ENCODE data around the gene SDHAF3. TPM values are rescaled to one million over a fixed set of nuclear protein-coding genes. Genes with fewer than 3 reads are reported as not detected.

Gene SDHAF3
- total RNA-seq, 2 donors from 2014 or later, result 22.3 to 30.7 TPM

DNA sequence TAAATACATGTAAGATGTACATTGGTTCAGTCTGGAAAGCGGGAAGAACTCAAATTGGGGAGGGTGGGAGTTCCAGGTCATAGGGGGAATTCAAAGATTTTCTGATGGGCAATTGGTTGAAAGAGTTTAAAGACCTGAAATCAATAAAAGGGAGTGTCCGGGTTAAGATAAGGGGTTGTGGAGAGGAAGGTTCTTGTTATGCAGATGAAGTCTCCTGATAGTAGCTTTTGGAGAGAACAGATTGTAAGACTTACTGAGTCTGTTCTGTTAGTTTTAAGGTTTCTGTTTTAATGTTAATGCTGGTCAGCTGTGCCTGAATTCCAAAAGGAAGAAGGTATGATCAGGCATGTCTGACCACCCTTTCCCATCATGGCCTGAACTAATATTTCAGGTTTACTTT is 48.8 kb downstream of the SDHAF3 start:
- H3K27me3 ChIP-seq, result no peaks in the 10 kb centered on the region
- TF ChIP-seq, protein P1, sequence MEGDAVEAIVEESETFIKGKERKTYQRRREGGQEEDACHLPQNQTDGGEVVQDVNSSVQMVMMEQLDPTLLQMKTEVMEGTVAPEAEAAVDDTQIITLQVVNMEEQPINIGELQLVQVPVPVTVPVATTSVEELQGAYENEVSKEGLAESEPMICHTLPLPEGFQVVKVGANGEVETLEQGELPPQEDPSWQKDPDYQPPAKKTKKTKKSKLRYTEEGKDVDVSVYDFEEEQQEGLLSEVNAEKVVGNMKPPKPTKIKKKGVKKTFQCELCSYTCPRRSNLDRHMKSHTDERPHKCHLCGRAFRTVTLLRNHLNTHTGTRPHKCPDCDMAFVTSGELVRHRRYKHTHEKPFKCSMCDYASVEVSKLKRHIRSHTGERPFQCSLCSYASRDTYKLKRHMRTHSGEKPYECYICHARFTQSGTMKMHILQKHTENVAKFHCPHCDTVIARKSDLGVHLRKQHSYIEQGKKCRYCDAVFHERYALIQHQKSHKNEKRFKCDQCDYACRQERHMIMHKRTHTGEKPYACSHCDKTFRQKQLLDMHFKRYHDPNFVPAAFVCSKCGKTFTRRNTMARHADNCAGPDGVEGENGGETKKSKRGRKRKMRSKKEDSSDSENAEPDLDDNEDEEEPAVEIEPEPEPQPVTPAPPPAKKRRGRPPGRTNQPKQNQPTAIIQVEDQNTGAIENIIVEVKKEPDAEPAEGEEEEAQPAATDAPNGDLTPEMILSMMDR (IDR thresholded peaks at IDR 0.05), result no peak
- no peak for TF ChIP-seq POLR2A (IDR thresholded peaks at IDR 0.05)
- 65 to 80% methylated on average over 2 of the region's 2 CpGs for WGBS, 2 donors
- no peak for DNase-seq
- intact Hi-C loops (cut with DNase I), result no loop called here
- no peak for ATAC-seq
- H3K4me3 ChIP-seq, result no peak overlapping the region
- no peaks in the 10 kb centered on the region for H3K9me3 ChIP-seq
- H3K27ac ChIP-seq, result no peak overlapping the region
- no peaks in the 10 kb centered on the region for H3K36me3 ChIP-seq (replicated peaks in 1 of 2; ENCODE audit: insufficient read depth in 1 of 2, low read depth in 2 of 2)
- H3K4me1 ChIP-seq, result peaks cover 5% of the 10 kb centered on the region

DNA sequence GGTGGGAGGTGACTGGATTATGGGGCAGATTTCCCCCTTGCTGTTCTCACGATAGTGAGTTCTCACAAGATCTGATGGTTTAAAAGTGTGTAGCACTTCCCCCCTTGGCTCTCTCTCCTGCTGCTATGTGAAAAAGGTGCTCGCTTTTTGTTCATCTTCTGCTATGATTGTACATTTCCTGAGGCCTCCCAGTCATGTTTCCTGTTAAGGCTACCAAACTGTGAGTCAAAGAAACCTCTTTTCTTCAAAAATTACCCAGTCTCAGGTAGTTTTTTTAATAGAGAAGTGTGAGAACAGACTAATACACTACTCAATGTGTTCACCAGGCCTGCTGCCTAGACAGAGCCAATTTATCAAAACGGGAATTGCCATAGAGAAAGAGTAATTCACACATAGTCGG is 49.7 kb downstream of the SDHAF3 start:
- H3K4me1 ChIP-seq, result peaks cover 5% of the 10 kb centered on the region
- H3K4me3 ChIP-seq, result no peak overlapping the region
- whole genome bisulfite sequencing, 2 donors, result 80 to 82% methylated on average over 4 of the region's 4 CpGs
- no peaks in the 10 kb centered on the region for H3K27me3 ChIP-seq
- intact Hi-C loops (cut with DNase I), result no loop called here
- no peak overlapping the region for H3K27ac ChIP-seq
- DNase-seq (no peak), ATAC-seq (no peak)
- no peaks in the 10 kb centered on the region for H3K9me3 ChIP-seq
- H3K36me3 ChIP-seq (replicated peaks in 1 of 2; ENCODE audit: insufficient read depth in 1 of 2, low read depth in 2 of 2), result no peaks in the 10 kb centered on the region
- TF ChIP-seq, protein P1 (IDR thresholded peaks at IDR 0.05), result no peak
- no peak for TF ChIP-seq POLR2A (IDR thresholded peaks at IDR 0.05)

DNA sequence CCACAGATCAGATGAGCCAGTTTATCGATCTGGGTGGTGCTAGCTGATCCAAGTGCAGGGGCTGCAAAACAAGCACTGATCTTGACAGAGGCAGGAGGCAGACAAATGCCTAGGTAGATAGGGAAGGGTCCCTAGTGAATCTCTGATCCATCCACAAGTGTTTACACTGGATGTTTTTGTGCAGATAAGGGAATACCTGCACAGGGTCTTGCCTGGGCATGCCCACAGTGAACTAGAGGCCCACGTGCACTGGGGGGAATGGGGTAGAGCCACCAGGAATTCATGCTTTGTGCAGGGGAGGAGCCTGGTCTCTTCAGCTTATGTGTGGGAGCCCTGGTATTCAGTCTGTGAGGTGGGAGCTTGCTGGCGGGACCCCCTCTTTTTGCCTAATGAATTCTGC is 50.3 kb downstream of the SDHAF3 start:
- H3K27me3 ChIP-seq, result no peaks in the 10 kb centered on the region
- no peak for DNase-seq
- H3K9me3 ChIP-seq, result no peaks in the 10 kb centered on the region
- no peaks in the 10 kb centered on the region for H3K36me3 ChIP-seq (replicated peaks in 1 of 2; ENCODE audit: insufficient read depth in 1 of 2, low read depth in 2 of 2)
- 50 to 64% methylated on average over 3 of the region's 3 CpGs for WGBS, 2 donors
- H3K4me1 ChIP-seq, result peaks cover 5% of the 10 kb centered on the region
- no peak overlapping the region for H3K4me3 ChIP-seq
- intact Hi-C loops (cut with DNase I), result no loop called here
- no peak overlapping the region for H3K27ac ChIP-seq
- TF ChIP-seq, protein P1 (IDR thresholded peaks at IDR 0.05), result no peak
- TF ChIP-seq POLR2A (IDR thresholded peaks at IDR 0.05), result no peak
- ATAC-seq, result no peak

DNA sequence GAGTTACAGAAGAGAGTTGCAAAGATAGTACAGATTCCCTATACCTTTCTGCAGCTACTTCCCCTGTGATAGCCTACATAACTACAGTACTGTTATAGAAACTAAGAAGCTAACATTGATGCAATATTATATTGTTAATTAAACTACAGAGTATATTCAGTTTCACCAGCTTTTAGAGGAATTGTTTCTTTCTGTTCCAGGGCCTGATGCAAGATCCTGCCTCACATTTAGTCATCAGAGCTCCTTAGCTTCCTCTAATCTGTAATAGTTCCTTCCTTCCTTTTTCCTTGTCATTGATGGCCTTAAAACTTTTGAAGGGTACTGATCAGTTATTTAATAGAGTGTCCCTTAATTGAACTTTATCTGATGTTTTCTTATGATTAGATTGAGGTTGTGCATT is 56.8 kb downstream of the SDHAF3 start:
- intact Hi-C loops (cut with DNase I), result no loop called here

More for the DNA sequence above, 56.8 kb downstream of the SDHAF3 start:
- no peaks in the 10 kb centered on the region for H3K4me1 ChIP-seq
- no peaks in the 10 kb centered on the region for H3K36me3 ChIP-seq (replicated peaks in 1 of 2; ENCODE audit: insufficient read depth in 1 of 2, low read depth in 2 of 2)
- TF ChIP-seq, protein P1 (IDR thresholded peaks at IDR 0.05), result no peak
- TF ChIP-seq POLR2A (IDR thresholded peaks at IDR 0.05), result no peak
- H3K4me3 ChIP-seq, result no peak overlapping the region
- no peaks in the 10 kb centered on the region for H3K27me3 ChIP-seq
- no peak for DNase-seq
- ATAC-seq, result no peak
- H3K27ac ChIP-seq, result no peak overlapping the region
- no peaks in the 10 kb centered on the region for H3K9me3 ChIP-seq
